Uterus (tissue), 4 donors: ENCODE data around the gene MARCHF9. TPM values are rescaled to one million over a fixed set of nuclear protein-coding genes. Genes with fewer than 3 reads are reported as not detected.

Experiments used
- DNase-seq, 2 donors: peaks; one replicate each; pipeline ENCODE4 v3.0.0-alpha.2; 2019 to 2020
- H3K27ac ChIP-seq, 2 donors: fragments of 200-600 bp; sonication (generic); 1 replicate in 1 of 2; 2 replicates in 1 of 2; pipeline ENCODE4 v1.5.1; 2016 to 2018
- H3K27me3 ChIP-seq, 2 donors: fragments of 200-600 bp; sonication (generic); one replicate each; pipeline ENCODE4 v1.5.1; 2018 to 2019; ENCODE audit warnings: control low read depth in 1 of 2
- H3K36me3 ChIP-seq, 2 donors: fragments of 200-600 bp; sonication (generic); one replicate each; pipeline ENCODE4 v1.5.1; 2019; ENCODE audit warnings: control low read depth in 1 of 2
- H3K4me1 ChIP-seq, 2 donors: fragments of 200-600 bp; sonication (generic); one replicate each; pipeline ENCODE4 v1.5.1; 2018 to 2019; ENCODE audit warnings: control low read depth in 1 of 2
- H3K4me3 ChIP-seq, 2 donors: fragments of 200-600 bp; sonication (generic); 1 replicate in 1 of 2; 2 replicates in 1 of 2; pipeline ENCODE4 v1.5.1; 2018 to 2019; ENCODE audit warnings: mild to moderate bottlenecking in 1 of 2
- H3K9me3 ChIP-seq, 2 donors: fragments of 200-600 bp; sonication (generic); one replicate each; pipeline ENCODE4 v1.5.1; 2019; ENCODE audit warnings: control low read depth in 1 of 2
- POLR2A ChIP-seq, 2 donors: fragments of 450-650 bp; IDR thresholded peaks; one replicate each; pipeline ENCODE4 v1.6.1; 2016; ENCODE audit warnings: antibody characterized with exemption in 2 of 2, mild to moderate bottlenecking in 1 of 2, moderate library complexity in 1 of 2
- intact Hi-C: fragments of 100-400 bp; cut with DNase I; formaldehyde crosslinking; loops from one replicate; pipeline ENCODE4 v1.15.1; 2023; ENCODE audit warnings: low total_unique reads
- total RNA-seq, 4 donors: library from RNA; depleted of rRNA in 3 of 4; stranded (reverse); fragments of >200 nt in 3 of 4; gene quantifications; one replicate each; pipeline versions ENCODE4 v1.1.0 to v1.2.4, GENCODE V29; 2014 to 2023
- TF ChIP-seq, protein P1 (sequence below), 4 experiments: fragments of 200-600 bp in 2 of 4; fragments of 450-650 bp in 2 of 4; sonication (generic) in 2 of 4; IDR thresholded peaks; one replicate each; pipeline ENCODE4 v1.5.1; 2016 to 2019; ENCODE audit warnings: antibody characterized with exemption in 4 of 4, mild to moderate bottlenecking in 2 of 4, moderate library complexity in 1 of 4
- donor health status: DM: yes; HTN: yes; CAD: no.

Gene MARCHF9
- total RNA-seq, 4 donors from 2014 or later: 5.1 to 7.6 (median 6.8) TPM; not detected in 1

DNA sequence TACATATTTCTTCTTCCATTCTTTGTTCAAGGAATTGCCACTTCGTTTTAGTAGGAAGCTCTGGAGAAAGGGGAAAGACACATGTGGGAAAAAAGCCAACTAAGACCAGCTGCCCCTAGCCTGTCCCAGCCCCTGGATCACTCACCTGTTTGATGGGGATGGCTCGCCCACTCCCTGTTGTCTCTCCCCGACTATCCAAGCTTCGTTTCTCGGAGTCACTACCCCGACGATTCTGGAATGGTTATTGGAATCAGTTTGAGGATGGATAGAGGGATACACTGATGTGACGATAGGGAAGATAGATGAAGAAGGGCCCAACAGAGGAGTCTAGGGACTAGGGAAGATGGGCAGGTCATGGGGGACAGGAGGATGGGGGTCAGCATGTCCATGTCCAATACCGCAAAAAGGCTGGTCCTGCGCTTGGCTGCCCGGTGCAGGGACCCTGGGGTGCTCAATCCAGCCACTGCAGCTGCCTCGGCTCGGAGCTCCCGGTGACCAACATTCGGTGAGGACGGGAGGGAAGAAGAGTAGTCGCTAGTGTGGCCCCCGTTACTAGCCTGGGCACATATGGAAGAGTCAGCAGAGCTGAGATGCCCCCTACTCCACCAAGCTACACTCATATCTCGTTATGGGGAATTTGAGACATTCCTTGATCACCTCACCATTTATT, 23.4 kb upstream of the MARCHF9 start:
- Histone ChIP-seq H3K36me3 (no peaks in the 10 kb centered on the region), H3K27me3 (peaks cover 0 to 7% of the 10 kb centered on the region in 2 donors), H3K4me3 (no peak overlapping the region), H3K9me3 (no peaks in the 10 kb centered on the region), H3K4me1 (peaks cover 0 to 10% of the 10 kb centered on the region in 2 donors), H3K27ac (no peak overlapping the region)
- TF ChIP-seq POLR2A (IDR thresholded peaks at IDR 0.05): no peak
- TF ChIP-seq, protein P1, sequence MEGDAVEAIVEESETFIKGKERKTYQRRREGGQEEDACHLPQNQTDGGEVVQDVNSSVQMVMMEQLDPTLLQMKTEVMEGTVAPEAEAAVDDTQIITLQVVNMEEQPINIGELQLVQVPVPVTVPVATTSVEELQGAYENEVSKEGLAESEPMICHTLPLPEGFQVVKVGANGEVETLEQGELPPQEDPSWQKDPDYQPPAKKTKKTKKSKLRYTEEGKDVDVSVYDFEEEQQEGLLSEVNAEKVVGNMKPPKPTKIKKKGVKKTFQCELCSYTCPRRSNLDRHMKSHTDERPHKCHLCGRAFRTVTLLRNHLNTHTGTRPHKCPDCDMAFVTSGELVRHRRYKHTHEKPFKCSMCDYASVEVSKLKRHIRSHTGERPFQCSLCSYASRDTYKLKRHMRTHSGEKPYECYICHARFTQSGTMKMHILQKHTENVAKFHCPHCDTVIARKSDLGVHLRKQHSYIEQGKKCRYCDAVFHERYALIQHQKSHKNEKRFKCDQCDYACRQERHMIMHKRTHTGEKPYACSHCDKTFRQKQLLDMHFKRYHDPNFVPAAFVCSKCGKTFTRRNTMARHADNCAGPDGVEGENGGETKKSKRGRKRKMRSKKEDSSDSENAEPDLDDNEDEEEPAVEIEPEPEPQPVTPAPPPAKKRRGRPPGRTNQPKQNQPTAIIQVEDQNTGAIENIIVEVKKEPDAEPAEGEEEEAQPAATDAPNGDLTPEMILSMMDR (IDR thresholded peaks at IDR 0.05): no peak
- DNase-seq: no peak
- intact Hi-C loops: no loop called here

- no peak for TF ChIP-seq POLR2A (IDR thresholded peaks at IDR 0.05)
- TF ChIP-seq, protein P1 (IDR thresholded peaks at IDR 0.05): no peak
- DNase-seq: no peak
- Histone ChIP-seq H3K27me3 (peaks cover 4 to 14% of the 10 kb centered on the region in 2 donors), H3K9me3 (no peaks in the 10 kb centered on the region), H3K4me3 (no peak overlapping the region), H3K4me1 (peaks cover 0 to 14% of the 10 kb centered on the region in 2 donors), H3K36me3 (no peaks in the 10 kb centered on the region), H3K27ac (no peak overlapping the region)
- intact Hi-C loops: no loop called here
Measured at GRCh38 chr12:57732270-57732669, 22.6 kb upstream of the MARCHF9 start.

DNA sequence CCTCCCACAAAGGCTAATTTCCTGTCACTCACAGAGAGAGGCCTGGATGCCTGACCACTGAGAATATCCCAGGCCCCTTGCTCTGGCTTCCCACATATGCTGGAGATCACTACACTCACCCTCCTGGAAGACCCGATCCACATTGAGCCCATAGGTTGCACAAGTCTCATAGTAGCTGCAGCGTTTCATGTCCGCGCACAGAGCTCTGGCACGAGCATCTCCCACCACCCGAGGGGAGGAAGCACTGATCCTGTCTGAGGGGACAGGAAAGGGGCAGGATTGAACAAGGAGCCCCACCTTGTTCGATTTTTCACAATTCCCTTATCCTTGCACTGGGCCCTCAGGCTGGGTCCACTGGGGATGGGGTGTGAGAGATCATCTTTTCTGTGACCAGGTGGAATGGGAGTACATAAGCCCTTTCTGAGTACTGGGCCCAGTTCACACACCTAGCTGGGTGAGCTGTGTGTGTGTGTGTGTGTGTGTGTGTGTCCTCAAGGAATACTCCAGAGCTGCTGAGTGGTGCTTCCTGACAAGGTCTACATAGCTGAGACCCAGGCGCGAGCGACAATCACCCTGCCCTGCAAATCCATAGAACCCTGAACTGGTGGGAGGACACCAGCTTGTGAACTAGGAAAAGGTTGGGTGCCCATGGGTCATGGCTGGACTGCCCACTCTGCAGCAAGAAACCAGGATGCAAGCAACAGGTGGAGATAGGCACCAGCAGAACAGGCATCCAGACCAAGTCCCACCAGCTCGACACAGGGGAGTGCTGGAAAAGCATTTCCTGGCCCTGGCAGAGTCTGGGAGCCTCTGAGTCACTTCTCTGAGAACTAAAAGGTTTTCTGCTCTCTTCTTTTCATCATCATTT, 21.9 kb upstream of the MARCHF9 start:
- TF ChIP-seq POLR2A (IDR thresholded peaks at IDR 0.05): no peak
- TF ChIP-seq, protein P1 (IDR thresholded peaks at IDR 0.05): no peak
- H3K27me3 ChIP-seq: peaks cover 6 to 20% of the 10 kb centered on the region in 2 donors
- H3K4me3 ChIP-seq: no peak overlapping the region
- no peak overlapping the region for H3K27ac ChIP-seq
- intact Hi-C loops: no loop called here
- no peaks in the 10 kb centered on the region for H3K36me3 ChIP-seq
- H3K4me1 ChIP-seq: peaks cover 0 to 21% of the 10 kb centered on the region in 2 donors
- H3K9me3 ChIP-seq: no peaks in the 10 kb centered on the region
- DNase-seq: no peak

- peaks cover 0 to 29% of the 10 kb centered on the region in 2 donors for H3K4me1 ChIP-seq
- no peaks in the 10 kb centered on the region for H3K9me3 ChIP-seq
- intact Hi-C loops: no loop called here
- DNase-seq: no peak
- H3K36me3 ChIP-seq: no peaks in the 10 kb centered on the region
- no peak for TF ChIP-seq POLR2A (IDR thresholded peaks at IDR 0.05)
- TF ChIP-seq, protein P1 (IDR thresholded peaks at IDR 0.05): no peak
- H3K4me3 ChIP-seq: no peak overlapping the region
- peaks cover 13 to 29% of the 10 kb centered on the region in 2 donors for H3K27me3 ChIP-seq
- H3K27ac ChIP-seq: no peak overlapping the region
Measured at GRCh38 chr12:57733928-57734327, 21.0 kb upstream of the MARCHF9 start.

DNA sequence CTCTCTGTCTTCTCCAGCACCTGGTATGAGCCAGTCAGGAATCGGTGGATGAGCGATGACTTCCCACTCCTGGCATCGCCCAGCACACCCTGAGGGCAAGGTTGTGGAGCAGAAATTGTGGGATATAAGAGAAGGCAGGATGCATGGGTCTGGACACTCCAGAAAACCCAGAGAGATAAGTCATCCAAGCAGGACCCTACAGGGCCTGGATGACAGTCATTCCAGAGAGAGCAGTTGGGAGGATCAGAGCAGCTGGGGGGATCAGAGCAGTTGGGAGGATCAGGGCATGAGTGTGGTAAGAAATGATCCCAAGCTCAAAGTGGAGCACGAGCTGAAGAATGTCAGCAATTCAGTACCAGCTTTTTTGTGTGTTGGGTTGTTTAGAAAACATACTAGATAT, 20.3 kb upstream of the MARCHF9 start:
- no peak overlapping the region for H3K4me3 ChIP-seq
- peaks cover 0 to 29% of the 10 kb centered on the region in 2 donors for H3K4me1 ChIP-seq
- TF ChIP-seq, protein P1 (IDR thresholded peaks at IDR 0.05): no peak
- TF ChIP-seq POLR2A (IDR thresholded peaks at IDR 0.05): no peak
- no peaks in the 10 kb centered on the region for H3K36me3 ChIP-seq
- no peaks in the 10 kb centered on the region for H3K9me3 ChIP-seq
- peaks cover 17 to 29% of the 10 kb centered on the region in 2 donors for H3K27me3 ChIP-seq
- DNase-seq: no peak
- H3K27ac ChIP-seq: no peak overlapping the region
- intact Hi-C loops: no loop called here
